Glomerular visceral epithelial cell (primary cell): ENCODE data around the gene TXNDC8.
"Not testable (repeated sequence)": the region's sequence is repeated elsewhere in the genome, so short reads cannot be mapped to it uniquely, and the experiment has no call there.

Source experiments
- DNase-seq: peaks from one replicate; pipeline ENCODE4 v3.0.0-alpha.2; 2016; ENCODE audit errors: extremely low spot score

TXNDC8 gene

DNA sequence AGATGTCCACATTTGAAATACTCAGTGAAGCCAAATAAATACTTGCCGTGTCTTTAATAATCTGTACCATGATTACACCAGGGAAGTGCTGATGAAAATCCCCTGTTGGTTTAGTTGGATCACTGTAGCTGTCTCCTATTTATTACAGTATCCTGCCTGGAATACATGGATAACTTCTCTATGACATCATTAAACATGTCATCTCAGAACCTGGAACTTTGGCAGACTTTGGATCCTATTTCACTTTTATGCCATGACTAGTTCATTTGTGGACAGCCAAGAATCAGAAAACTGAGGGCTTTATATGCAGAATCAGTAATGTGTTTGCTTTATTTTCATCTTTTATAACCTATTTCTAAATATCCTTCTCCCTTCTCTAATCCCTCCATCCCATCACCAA, at the start of gene TXNDC8:
TXNDC8 (minus strand) TSS at position 137 of the 400 bp plus-strand sequence.
- no peak for DNase-seq

DNA sequence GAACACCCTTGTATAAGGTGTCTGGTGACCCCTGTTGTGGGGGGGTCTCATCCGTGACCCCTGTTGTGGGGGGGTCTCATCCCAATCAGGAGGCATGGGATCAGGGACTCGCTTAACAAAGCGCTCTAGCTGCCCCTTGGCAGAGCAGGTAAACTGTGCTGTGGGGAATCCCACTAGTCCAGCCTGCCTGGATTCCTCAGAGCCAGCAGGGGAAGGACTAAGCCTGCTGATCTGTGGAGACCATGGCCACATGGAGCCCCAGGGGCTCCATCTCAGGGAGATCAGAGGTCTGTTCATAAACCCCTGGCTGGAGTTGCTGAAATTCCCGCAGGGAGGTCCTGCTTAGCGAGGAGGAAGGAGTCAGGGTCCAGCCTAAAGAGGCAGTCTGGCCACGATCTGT, 45.8 kb upstream of the TXNDC8 start:
- DNase-seq: no peak

DNA sequence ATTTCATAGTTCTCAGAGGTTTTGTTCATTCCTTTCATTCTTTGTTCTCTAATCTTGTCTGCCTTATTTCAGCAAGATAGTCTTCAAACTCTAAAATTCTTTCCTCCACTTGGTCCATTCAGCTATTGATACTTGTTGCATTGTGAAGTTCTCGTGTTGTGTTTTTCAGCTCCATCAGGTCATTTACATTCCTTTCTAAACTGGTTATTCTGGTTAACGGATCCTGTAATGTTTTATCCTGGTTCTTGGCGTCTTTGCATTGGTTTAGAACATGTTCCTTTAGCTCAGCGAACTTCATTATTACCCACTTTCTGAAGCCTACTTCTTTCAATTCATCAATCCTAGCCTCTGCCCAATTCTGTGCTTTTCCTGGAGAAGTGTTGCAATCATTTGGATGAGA, 45.1 kb upstream of the TXNDC8 start:
- DNase-seq: no peak

DNA sequence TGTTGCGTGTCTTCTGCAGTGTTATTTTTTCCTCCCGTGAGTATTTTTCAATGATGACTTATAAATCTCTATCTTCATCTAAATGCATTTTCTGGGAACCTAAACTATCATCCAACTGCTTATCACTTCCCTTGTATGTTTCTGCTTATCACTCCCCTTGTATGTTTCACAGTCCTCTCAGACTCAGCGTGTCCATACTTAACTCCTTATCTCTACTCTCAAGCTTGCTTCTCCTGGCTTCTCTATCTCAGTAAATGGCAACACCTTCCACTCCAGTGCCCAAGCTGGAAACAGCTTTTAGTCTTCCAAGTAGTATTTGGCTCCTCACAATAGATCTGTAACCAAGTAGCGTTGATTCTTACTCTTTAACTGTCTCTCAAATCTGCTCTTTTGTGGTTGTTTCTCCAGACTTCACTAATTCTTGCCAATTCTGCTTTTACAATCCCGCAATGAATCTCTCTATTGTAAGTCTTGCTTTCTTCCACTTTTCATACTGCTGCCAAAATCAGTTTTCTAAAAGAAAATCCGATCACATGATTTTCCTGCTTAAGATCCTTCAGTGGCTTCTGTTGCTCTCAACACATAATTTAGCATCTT, 33.8 kb upstream of the TXNDC8 start:
- DNase-seq: no peak

DNA sequence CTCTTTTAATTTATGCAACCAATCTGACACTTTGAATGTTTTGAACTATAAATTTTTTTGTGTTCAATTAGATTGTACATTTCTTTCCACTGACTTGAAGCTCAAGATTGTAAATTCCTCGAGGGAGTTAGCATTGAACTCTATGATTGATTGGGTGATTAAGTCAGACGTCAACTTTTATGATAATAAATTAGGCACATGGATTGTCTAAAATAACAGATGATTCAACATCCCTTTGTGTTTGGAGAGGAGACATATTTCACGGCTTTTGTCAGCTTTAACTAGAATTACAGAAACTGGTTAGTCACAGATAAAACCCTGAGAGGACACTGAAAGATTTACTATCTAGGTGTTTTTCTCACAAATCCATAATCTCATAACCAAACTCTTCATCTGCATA, 32.7 kb upstream of the TXNDC8 start:
- DNase-seq: no peak

DNA sequence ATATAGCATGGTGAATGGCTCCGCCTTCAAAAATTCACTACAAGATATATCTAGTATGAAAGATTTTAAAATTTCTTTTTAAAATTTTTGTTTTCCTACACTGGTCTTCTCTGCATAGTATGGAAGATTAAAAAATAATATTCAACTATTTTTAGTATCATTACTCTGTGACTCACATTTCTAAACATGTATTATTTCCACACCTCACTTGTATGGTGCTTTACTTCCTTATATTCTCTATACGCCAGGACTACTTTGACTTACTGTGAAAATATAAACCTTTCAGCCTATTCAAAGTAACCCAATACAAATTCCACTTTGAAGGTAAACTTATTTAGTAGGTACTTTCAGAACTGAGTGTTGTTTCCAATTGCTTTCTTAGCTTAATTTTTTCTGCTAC, 26.8 kb upstream of the TXNDC8 start:
- no peak for DNase-seq

DNA sequence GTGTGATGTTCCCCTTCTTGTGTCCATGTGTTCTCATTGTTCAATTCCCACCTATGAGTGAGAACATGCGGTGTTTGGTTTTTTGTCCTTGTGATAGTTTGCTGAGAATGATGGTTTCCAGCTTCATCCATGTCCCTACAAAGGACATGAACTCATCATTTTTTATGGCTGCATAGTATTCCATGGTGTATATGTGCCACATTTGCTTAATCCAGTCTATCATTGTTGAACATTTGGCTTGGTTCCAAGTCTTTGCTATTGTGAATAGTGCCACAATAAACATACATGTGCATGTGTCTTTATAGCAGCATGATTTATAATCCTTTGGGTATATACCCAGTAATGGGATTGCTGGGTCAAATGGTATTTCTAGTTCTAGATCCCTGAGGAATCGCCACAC, 21.3 kb upstream of the TXNDC8 start:
- not testable (repeated sequence) for DNase-seq

DNA sequence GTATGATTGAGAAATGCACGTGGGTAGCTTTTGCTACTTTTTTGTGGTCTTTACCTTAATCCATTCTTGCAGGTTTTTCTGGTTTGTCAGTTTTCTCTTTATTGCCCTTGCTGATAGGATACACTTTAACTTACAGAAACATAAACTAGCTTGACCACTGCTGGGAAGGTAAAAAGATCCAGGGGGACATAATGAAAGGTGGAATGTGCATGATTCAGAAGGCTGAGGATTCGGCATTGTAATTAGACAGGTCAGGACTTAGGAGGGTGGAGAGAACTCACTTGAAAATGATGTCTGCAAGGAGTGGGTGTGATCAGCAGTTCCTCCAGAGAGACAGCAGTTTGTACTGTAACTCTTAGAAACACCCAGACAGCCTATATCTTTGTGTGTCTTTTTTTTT, 19.8 kb upstream of the TXNDC8 start:
- no peak for DNase-seq

DNA sequence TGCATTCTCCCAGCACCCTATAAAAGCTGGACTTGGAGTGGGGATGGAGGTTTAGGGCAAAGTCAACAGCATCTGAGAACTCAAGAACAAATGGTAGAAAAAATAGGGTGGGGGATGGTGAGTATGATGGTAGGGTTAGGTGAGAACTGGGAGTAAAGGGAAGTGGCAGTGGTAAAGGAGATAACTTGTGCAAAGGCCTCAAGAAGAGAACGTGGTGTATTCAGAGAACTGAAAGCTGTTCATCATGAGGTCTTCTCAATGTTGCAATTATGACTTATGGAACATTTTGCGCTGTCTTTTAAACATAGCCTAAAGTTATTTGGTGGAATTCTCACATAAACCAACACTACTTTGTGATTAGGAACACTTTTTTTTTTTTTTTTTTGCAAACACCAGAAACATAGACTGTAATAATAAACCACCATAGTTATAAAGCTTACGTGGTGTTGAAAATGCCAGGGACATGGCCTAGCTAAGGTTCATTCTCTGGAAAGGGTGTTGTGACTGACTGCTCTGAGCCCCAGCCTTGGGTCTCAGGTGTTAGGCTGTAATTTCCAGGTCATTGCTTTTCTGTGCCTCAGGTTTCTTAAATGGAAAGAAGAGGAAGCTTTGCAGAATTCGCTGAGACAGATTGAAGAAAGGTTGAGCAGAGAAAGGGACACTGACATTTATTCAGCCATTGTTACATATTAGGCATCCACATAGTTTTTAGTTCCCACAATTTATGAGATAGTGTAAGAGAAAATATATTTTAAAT, 19.2 kb upstream of the TXNDC8 start:
- DNase-seq: no peak

DNA sequence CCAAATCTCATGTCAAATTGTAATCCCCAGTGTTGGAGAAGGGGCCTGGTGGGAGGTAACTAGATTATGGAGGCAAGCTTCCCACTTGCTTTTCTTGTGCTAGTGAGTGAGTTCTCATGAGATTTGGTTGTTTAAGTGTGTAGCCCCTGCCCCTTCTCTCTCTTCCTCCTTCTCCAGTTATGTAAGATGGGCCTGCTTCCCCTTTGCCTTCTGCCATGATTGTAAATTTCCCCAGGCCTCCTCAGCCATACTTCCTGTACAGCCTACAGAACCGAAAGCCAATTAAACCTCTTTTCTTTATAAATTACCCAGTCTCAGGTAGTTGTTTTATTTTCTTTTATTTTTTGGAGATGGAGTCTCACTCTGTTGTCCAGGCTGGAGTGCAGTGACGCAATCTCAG, 18.2 kb upstream of the TXNDC8 start:
- no peak for DNase-seq

DNA sequence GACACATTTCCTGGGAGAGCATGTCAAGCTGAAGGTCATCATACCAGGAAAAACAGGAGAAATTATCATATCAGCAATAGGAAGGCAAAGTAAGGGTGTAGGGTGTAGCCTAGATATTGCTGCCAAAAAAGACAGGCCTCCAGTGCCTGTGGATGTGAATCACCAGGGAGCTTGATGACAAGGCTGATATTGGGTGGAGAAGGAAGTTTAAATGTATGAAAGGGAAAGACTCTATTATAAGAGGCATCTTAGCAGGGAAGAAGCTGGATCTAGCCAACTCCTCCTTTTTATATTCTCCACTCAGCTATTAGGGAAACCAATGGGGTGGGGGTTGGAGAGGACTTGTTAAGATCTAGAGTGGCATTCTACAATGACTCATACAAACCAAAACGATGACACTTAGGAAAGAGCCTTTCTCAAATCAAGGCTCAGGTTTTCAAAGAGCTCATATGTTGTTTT, 13.4 kb upstream of the TXNDC8 start:
- no peak for DNase-seq

DNA sequence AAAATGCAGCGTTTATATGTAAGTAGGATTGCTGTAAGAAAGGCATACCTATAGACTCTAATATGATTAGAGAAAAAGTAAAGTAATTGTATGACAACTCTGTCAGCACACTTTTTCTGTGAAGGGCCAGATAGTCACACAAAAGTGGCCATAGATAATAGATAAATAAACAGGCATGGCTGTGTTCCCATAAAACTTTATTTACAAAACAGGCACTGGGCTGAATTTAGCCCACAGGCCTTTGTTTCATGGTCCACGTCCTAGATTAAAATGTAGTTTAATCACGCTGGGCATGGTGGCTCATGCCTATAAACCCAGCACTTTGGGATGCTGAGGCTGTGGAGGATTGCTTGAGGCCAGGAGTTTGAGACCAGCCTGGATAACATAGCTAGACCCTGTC, 8.7 kb upstream of the TXNDC8 start:
- no peak for DNase-seq

DNA sequence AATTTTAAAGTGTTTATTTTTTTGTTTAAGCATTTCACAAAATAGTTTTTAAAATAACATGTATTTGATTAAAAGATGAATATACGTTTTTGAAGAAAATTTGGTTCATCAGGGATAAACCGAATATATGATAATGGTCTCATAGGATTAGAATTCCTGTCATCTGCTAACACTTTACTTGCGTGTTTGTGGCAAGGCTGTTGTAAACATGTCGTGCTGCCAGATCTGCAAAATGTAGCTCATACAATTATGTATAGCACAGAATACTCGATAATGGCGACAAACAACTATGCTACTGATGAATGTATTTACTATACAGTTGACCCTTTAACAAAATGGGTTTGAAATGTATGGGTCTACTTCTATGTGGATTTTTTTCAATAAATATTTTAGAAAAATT, 7.2 kb upstream of the TXNDC8 start:
- no peak for DNase-seq

DNA sequence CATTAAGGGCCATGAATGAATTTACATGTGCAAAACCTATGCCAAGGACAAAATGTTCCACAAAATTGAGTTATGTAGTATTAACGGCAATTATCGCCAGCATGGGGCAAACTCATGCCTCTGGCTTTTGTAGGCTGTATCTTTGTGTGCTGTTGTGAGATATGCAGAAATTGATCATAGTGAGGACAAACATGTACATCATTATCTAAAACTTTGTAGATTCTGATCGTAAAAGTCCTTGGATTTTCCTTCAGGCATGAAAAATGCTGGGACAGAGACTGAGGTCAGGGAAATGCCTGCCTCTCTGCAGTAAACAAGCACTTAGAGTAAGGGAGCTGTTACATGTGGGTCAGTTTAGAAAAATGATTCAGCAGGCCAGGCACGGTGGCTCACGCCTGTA, 5.9 kb upstream of the TXNDC8 start:
- no peak for DNase-seq

DNA sequence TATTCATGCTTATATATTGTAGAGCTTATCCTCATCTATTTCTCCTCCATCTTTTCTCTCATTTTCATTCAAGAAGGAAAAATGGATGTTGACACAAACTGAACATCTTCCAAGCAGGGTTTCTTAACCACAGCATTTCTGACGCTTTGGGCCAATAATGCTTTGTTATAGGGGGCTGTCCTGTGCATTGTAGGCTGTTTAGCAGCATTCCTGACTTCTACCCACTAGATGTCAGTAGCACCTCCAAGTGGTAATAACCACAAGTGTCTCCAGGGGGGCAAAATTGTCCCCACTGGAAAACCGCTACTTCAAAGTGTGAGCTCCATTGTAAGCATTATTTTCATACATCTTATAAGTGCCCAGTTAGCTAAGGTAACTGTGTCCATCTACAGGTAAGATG, 2.6 kb upstream of the TXNDC8 start:
- DNase-seq: no peak

DNA sequence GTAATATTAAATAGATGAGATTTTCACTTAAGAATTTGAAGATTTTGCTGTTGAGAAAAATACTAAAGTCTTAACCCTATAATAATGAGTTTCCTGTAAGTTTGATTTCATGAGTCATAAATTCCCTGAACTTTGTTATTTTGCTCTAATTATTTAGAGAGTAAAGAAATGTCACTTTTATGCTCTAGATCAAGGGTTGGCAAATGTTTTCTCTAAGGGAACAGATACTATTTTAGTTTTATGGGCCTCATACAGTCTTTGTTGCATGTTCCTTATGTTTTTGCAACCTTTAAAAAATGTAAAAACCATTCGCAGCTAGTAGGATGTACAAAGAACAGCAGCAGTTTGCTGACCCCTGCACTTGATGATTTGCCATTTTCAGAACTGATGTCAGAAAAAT, 480 bp upstream of the TXNDC8 start:
- DNase-seq: no peak

DNA sequence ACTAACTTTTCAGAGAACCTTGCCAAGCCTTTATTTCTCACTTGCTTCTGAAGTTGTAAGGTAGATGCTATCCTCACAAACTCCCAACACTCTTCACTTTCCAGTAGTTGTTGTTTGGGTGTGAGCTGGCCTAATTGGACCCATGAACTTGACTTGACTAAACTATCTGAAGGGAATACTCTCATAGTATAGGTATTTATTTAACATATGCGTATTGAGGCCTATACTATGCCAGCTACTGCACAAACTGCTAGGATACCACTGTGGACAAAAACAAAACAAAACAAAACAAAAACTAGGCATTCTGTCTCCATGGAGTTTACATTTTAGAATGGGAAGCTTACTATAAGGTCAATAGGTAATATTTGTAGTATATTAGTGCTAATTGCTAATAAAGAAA, 1.3 kb downstream of the TXNDC8 start:
- DNase-seq: no peak

DNA sequence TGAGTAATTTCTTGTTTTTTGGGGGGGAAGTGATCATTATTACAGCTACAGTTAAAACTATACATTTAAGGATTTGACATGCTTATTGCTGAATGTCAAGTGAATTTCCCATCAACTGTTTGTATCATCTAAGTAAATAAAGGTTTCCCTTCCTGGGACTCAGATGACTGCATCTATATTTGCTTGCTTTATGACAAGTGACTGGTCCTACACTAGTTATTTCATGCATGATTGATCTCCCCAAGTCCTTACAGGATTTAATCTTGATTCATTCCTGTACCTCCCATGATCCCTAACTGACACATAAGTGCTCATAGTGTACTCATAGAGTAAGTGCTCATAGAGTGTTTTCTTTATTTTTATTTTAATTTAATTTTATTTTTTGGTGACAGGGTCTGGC, 2.8 kb downstream of the TXNDC8 start:
- no peak for DNase-seq

DNA sequence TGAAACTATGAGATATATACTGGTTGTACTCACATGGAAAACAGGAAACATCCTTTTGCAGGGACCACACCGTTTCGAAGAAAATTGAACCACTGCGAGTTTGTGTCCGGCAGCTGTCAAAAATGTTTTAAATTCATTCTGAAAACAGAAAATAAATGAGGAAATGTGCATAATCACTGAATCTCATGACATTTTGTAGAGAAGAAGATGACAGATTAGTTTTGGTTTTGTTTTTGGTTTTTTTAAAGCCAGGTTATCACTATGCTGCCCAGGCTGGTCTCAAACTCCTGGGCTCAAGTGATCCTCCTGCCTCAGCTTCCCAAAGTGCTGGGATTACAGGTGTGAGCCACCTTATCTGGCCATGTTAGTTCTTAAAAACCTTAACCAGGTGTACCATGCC, 3.5 kb downstream of the TXNDC8 start:
- no peak for DNase-seq

DNA sequence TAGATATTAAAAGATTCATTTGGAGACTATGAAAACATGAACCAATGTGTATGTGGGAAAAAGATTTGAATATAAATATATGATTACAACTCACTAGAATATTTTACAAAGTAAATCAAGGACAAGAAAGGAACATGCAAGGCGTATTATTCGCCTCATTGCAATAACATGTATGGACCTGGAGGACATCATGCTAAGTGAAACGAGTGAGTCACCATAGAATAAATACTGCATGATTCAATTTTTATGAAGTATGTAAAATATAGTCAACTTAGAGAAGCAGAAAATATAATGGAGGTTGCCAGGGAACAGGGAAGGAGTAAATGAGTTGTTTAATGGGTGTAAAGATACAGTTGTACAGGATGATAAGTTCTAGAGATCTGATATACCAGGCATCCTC, 4.9 kb downstream of the TXNDC8 start:
- DNase-seq: no peak

DNA sequence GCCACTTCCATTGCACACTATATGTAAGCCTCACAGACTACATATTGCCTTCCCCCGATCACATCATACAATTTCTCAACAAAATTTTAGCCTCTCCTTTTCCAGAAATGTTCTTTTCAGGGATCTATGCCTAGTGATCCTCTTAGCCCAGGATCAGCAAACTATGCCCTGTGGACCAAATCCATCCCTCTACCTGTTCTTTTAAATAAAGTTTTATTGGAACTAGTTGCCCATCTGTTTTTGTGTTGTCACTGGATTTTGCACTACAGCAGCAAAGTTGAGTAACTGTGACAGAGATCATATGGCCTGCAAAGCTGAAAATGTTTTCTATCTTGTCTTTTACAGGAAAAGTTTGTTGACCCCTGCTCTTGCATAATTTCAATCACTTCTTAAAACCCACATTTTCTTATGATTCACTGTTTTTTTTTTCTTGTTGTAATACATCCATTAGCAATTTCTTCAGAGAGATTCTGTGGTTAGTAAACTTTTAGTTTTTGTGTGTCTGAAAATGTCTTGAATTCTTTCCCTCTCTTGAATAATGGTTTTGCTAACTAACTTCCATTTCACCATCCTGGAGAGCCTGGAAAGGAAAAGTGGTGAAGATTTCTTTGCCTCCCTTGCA, 7.1 kb downstream of the TXNDC8 start:
- no peak for DNase-seq

DNA sequence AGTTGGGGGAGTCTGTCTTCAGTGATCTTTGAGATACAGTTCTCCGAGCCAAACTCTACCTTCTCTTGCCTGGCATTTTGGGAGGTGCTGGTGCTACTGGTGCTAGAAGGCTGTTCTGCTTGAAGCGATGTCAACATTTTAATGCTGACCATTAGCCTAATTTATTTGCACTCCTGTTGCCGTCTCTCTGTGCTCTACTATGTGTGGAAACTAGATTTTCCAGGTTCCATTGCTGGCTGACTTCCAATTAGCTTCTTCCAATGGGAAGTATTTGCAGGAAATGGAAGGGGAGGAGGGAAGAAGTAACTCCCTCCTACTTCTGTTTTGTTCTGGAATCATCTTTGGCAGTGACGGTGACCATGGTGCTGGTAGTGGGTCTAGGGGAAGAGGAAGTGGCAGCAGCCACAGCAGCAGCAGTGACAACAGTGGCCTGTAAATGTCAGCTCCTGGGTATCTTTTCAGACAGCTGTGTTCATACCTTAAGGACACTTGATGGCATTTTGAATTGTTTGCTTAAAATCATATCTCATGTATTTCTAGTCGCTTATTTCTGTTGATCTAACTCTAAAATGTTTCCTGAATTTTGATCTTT, 7.9 kb downstream of the TXNDC8 start:
- DNase-seq: no peak

DNA sequence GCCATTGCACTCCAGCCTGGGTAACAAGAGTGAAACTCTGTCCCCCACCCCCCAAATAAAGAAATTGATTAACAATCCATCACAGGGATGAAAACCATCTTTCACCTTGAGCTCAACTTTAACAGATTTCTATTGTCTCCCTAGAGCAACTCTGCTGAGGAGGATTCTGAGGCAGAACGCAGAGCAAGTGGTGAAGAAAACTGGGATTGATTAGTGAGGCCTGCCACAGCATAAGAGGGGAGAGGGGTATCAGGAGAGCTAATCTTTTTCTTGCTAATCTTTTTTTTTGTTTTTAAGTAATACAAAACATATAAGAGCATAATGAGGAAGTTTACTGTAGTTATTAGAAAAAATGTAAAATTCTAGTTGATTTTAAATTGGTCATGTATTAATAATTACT, 8.9 kb downstream of the TXNDC8 start:
- DNase-seq: no peak
